Erythroblast (primary cell): ENCODE measurements around the gene PLEKHG3.
"Not testable (repeated sequence)": the region's sequence is repeated elsewhere in the genome, so short reads cannot be mapped to it uniquely, and the experiment has no call there.

ENCODE experiments used
- DNase-seq, 2 experiments: peaks; one replicate each; lab custom pipeline; 2025; lab: John Stamatoyannopoulos, UW
- GATA1 ChIP-seq: IDR thresholded peaks from 2 replicates; pipeline ENCODE4 v1.6.1; 2011; ENCODE audit warnings: low read depth, mild to moderate bottlenecking, control low read depth, low read length, moderate library complexity
- POLR2A ChIP-seq: IDR thresholded peaks from 2 replicates; pipeline ENCODE4 v1.6.1; 2011; ENCODE audit warnings: mild to moderate bottlenecking, low read length

Gene PLEKHG3

GRCh38 chr14:64680714-64681065 is 23.5 kb upstream of the PLEKHG3 start:
- no peak for DNase-seq
- TF ChIP-seq POLR2A (no peak), GATA1 (no peak)

- no peak for TF ChIP-seq GATA1
- no peak for TF ChIP-seq POLR2A
- no peak for DNase-seq
These were observed 22.2 kb upstream of the PLEKHG3 start for GRCh38 chr14:64681796-64682710.

GRCh38 chr14:64682843-64683242 is 21.4 kb upstream of the PLEKHG3 start:
- no peak for DNase-seq
- no peak for TF ChIP-seq POLR2A
- TF ChIP-seq GATA1: no peak

- DNase-seq: no peak
- no peak for TF ChIP-seq POLR2A
- no peak for TF ChIP-seq GATA1
These were observed 21.0 kb upstream of the PLEKHG3 start for GRCh38 chr14:64683264-64683663.

- TF ChIP-seq POLR2A (no peak), GATA1 (no peak)
These were observed 20.1 kb upstream of the PLEKHG3 start for GRCh38 chr14:64684091-64684490.

GRCh38 chr14:64685371-64686281 is 18.6 kb upstream of the PLEKHG3 start:
- TF ChIP-seq GATA1: no peak
- no peak for TF ChIP-seq POLR2A
- DNase-seq: no peak

More at GRCh38 chr14:64684091-64684490, 20.1 kb upstream of the PLEKHG3 start:
- DNase-seq: no peak

GRCh38 chr14:64686282-64686615 is 18.0 kb upstream of the PLEKHG3 start:
- no peak for DNase-seq

GRCh38 chr14:64688031-64688430 is 16.2 kb upstream of the PLEKHG3 start:
- no peak for DNase-seq
- TF ChIP-seq GATA1 (no peak), POLR2A (no peak)

More at GRCh38 chr14:64686282-64686615, 18.0 kb upstream of the PLEKHG3 start:
- no peak for TF ChIP-seq GATA1
- TF ChIP-seq POLR2A: no peak

- no peak for DNase-seq
- TF ChIP-seq GATA1 (no peak), POLR2A (no peak)
These were observed 15.4 kb upstream of the PLEKHG3 start for GRCh38 chr14:64688811-64689281.

GRCh38 chr14:64689289-64689688 is 14.9 kb upstream of the PLEKHG3 start:
- no peak for DNase-seq
- no peak for TF ChIP-seq GATA1

GRCh38 chr14:64690607-64691006 is 13.6 kb upstream of the PLEKHG3 start:
- not testable (repeated sequence) for DNase-seq

- DNase-seq: no peak
- TF ChIP-seq GATA1: no peak
- TF ChIP-seq POLR2A: no peak
These were observed 12.8 kb upstream of the PLEKHG3 start for GRCh38 chr14:64691376-64691775.

GRCh38 chr14:64692189-64692985 is 11.8 kb upstream of the PLEKHG3 start:
- TF ChIP-seq GATA1 (no peak), POLR2A (no peak)
- no peak for DNase-seq
